Bronchial epithelial cell (primary cell): ENCODE data around the gene RRAGC. TPM values are rescaled to one million over a fixed set of nuclear protein-coding genes. Genes with fewer than 3 reads are reported as not detected.

Source experiments
- DNase-seq: peaks from one replicate; pipeline ENCODE4 v3.0.0-alpha.2; 2010; ENCODE audit warnings: low read depth
- FAIRE-seq: peaks from 2 replicates; lab custom pipeline; 2011; peaks lifted over from hg19 to GRCh38; lab: Jason Lieb, UNC
- H3K27me3 ChIP-seq: 2 replicates; pipeline ENCODE4 v1.5.1; 2011; ENCODE audit warnings: low read length; ENCODE audit not compliant: control insufficient read depth, insufficient read depth
- H3K36me3 ChIP-seq: 2 replicates; pipeline ENCODE4 v1.5.1; 2011; ENCODE audit warnings: low read length; ENCODE audit not compliant: control insufficient read depth, insufficient read depth
- H3K4me3 ChIP-seq: 2 replicates; pipeline ENCODE4 v1.5.1; 2011; ENCODE audit warnings: mild to moderate bottlenecking, low read depth, low read length, control low read depth
- total RNA-seq: library from RNA; depleted of rRNA; stranded (reverse); fragments of >200 nt; gene quantifications from 2 replicates; pipeline ENCODE4 v1.2.1, GENCODE V29; 2014
- TF ChIP-seq, protein P1 (sequence below): IDR thresholded peaks from 2 replicates; pipeline ENCODE4 v1.5.1; 2011; ENCODE audit warnings: mild to moderate bottlenecking, moderate library complexity, low read length, control low read depth, inconsistent platforms; ENCODE audit not compliant: insufficient read depth, severe bottlenecking

The RRAGC gene
- total RNA-seq, 1 donor from 2014 or later = 23.4 TPM

GRCh38 chr1:38885092-38885491 lies 25.5 kb upstream of the RRAGC start:
- no peaks in the 10 kb centered on the region for H3K27me3 ChIP-seq
- H3K4me3 ChIP-seq = no peak overlapping the region
- DNase-seq = peak; percentile 38
- H3K36me3 ChIP-seq = peaks cover 2% of the 10 kb centered on the region
- TF ChIP-seq, protein P1, sequence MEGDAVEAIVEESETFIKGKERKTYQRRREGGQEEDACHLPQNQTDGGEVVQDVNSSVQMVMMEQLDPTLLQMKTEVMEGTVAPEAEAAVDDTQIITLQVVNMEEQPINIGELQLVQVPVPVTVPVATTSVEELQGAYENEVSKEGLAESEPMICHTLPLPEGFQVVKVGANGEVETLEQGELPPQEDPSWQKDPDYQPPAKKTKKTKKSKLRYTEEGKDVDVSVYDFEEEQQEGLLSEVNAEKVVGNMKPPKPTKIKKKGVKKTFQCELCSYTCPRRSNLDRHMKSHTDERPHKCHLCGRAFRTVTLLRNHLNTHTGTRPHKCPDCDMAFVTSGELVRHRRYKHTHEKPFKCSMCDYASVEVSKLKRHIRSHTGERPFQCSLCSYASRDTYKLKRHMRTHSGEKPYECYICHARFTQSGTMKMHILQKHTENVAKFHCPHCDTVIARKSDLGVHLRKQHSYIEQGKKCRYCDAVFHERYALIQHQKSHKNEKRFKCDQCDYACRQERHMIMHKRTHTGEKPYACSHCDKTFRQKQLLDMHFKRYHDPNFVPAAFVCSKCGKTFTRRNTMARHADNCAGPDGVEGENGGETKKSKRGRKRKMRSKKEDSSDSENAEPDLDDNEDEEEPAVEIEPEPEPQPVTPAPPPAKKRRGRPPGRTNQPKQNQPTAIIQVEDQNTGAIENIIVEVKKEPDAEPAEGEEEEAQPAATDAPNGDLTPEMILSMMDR = no peak
- no peak for FAIRE-seq

GRCh38 chr1:38881487-38881886 lies 21.9 kb upstream of the RRAGC start, which contains the start of gene GJA9:
Gene GJA9 (minus strand): TSS chr1:38881587. CDS start chr1:38876098, 5,489 bp downstream.
- no peak for FAIRE-seq
- no peak for DNase-seq
- Histone ChIP-seq H3K36me3 (no peaks in the 10 kb centered on the region), H3K4me3 (no peak within 1 kb of the TSS), H3K27me3 (no peaks in the 10 kb centered on the region)
- TF ChIP-seq, protein P1 = no peak

DNA sequence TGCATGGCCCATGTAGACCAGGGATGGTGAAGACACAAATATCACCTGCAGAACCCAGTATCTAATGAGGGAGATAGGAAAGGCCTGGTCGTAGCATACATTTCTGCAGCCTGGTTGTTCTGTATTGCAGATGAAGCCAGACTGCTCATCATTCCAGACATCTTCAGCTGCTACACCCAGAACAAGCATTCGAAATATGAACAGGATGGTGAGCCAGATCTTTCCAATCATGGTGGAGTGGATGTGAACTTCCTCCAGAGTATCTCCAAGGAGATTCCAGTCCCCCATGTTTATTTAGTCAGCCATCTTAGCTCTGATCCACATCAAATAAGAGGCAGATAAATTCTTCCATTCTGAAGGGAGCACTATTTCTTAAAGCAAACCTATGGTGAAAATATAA lies 16.2 kb upstream of the RRAGC start:
- Histone ChIP-seq H3K36me3 (no peaks in the 10 kb centered on the region), H3K27me3 (no peaks in the 10 kb centered on the region), H3K4me3 (no peak overlapping the region)
- DNase-seq (no peak), FAIRE-seq (no peak)
- TF ChIP-seq, protein P1 = no peak

- FAIRE-seq = no peak
- peak within 1 kb of the TSS; percentile 75 for H3K4me3 ChIP-seq
- TF ChIP-seq, protein P1 = no peak
These were observed 13.7 kb upstream of the RRAGC start, which contains the start of gene MYCBP for GRCh38 chr1:38873027-38873969. Gene MYCBP (minus strand): TSS chr1:38873348. CDS start chr1:38873305, 43 bp downstream.

DNA sequence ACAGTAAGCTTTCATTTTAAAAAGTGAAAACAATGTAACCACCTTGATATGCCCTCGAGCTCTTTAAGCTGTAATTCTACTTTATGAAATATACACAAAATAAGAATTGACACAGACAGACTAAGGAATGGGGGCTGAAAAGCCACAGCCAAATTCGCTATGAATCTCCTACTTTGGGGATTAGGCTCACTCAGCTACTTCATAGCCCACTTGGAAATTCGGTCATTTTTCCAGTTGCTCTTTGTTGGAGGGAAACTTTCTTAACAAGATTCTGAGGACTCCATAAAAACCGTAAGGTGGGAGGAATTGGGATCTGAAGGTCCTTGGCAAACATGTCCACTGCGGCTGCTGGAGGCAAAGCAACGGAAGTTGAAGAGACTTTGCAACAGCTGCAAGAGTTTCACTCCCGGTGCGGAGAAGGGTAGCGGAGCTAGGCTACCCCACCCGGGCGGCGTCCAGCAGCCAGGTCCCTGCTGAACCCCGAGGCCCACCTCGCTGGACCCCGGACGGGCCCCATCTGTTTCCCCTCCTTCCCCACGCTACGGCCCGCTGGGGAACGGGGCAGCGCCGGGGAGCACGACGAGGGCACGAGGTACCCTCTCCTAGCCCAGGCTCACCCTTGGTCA lies 12.9 kb upstream of the RRAGC start:
- TF ChIP-seq, protein P1 = no peak
- Histone ChIP-seq H3K27me3 (no peaks in the 10 kb centered on the region), H3K4me3 (peak overlapping the region; percentile 75), H3K36me3 (no peaks in the 10 kb centered on the region)
- FAIRE-seq (no peak), DNase-seq (peak; percentile 27)

More at GRCh38 chr1:38873027-38873969, 13.7 kb upstream of the RRAGC start, which contains the start of gene MYCBP:
- no peaks in the 10 kb centered on the region for H3K27me3 ChIP-seq
- H3K36me3 ChIP-seq = no peaks in the 10 kb centered on the region
- peak; percentile 92 for DNase-seq
